ENCODE results near the gene CASZ1. TPM values are rescaled to one million over a fixed set of nuclear protein-coding genes. Genes with fewer than 3 reads are reported as not detected.

CASZ1 gene
- total RNA-seq, 6 experiments from 2014 or later = 0.14 to 0.67 (median 0.43) TPM

DNA sequence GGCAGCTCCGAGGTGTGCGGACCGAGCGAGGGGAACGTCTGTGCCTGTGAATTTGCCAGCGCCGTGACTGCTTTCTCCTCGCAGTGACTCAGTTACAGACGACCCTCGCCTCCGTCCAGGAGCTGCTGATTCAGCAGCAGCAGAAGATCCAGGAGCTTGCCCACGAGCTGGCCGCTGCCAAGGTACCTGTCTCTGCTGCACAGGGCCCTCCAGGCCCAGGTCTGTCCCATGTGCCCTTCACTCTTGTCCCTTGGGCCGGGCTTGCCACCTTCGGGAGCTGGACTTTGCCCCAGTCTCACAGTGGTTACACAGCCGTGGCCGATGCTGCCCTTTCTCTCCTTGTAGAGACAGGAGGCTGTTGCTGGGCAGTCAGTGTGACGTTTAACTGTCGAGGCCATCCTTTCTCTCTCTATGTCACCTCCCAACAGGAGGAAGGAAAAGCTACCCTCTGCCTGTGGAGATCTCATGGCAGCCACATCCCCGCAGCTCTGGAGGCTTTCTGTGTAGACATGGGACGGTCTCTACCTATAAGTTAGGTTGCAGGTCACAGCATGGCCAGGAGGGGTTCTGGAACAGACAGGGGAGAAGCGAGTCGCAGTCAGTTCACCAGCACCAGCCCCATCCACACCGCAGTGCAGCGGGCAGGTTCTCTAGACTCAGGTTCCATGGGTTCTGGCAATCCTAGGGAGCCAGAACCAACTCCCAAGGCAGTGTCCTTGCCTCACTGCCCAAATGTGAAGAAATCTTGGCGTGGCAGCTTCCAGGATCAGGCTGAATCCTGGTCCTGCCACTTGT lies 172.0 kb downstream of the CASZ1 start:
- no peak for DNase-seq
- H3K4me3 Mint-ChIP-seq = no peak overlapping the region
- no peak overlapping the region; the same call in 1 of the 2 replicates for H3K27ac Mint-ChIP-seq
- no peaks in the 10 kb centered on the region for H3K36me3 Mint-ChIP-seq (ENCODE audit: low read depth)
- no peaks in the 10 kb centered on the region for H3K9me3 Mint-ChIP-seq
- H3K4me1 Mint-ChIP-seq (ENCODE audit: low read depth) = no peaks in the 10 kb centered on the region
- TF ChIP-seq, protein P1, sequence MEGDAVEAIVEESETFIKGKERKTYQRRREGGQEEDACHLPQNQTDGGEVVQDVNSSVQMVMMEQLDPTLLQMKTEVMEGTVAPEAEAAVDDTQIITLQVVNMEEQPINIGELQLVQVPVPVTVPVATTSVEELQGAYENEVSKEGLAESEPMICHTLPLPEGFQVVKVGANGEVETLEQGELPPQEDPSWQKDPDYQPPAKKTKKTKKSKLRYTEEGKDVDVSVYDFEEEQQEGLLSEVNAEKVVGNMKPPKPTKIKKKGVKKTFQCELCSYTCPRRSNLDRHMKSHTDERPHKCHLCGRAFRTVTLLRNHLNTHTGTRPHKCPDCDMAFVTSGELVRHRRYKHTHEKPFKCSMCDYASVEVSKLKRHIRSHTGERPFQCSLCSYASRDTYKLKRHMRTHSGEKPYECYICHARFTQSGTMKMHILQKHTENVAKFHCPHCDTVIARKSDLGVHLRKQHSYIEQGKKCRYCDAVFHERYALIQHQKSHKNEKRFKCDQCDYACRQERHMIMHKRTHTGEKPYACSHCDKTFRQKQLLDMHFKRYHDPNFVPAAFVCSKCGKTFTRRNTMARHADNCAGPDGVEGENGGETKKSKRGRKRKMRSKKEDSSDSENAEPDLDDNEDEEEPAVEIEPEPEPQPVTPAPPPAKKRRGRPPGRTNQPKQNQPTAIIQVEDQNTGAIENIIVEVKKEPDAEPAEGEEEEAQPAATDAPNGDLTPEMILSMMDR (IDR thresholded peaks at IDR 0.05) = no peak
- H3K27me3 Mint-ChIP-seq (ENCODE audit: insufficient read depth) = no peaks in the 10 kb centered on the region; the same call in none of the 2 replicates

DNA sequence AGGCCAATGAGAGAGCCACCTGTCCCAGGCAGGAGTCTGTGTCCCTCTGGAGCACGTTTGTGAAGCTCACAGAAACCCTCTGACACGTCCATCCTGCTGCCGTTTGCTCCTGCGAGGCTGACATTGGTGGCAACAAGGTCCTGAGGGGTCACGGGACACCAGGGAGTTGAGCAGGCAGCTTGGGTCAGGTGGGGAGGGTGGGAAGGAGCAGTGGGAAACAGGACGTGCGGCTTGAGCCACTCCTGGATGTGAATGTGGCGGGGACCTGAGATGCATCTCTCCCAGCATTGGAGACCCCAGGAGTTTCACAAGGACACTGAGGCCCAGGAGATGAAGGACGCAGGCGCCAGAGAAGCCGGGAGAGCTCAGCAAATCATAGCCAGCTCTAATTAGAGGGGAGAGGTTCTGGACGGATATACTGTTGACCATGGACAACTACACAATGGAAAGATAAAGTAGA lies 172.7 kb downstream of the CASZ1 start:
- Mint-ChIP-seq H3K36me3 (ENCODE audit: low read depth) (no peaks in the 10 kb centered on the region), H3K27ac (no peak overlapping the region), H3K27me3 (ENCODE audit: insufficient read depth) (no peaks in the 10 kb centered on the region; the same call in none of the 2 replicates), H3K9me3 (no peaks in the 10 kb centered on the region), H3K4me1 (ENCODE audit: low read depth) (no peaks in the 10 kb centered on the region), H3K4me3 (no peak overlapping the region)
- DNase-seq = no peak
- TF ChIP-seq, protein P1 (IDR thresholded peaks at IDR 0.05) = no peak

DNA sequence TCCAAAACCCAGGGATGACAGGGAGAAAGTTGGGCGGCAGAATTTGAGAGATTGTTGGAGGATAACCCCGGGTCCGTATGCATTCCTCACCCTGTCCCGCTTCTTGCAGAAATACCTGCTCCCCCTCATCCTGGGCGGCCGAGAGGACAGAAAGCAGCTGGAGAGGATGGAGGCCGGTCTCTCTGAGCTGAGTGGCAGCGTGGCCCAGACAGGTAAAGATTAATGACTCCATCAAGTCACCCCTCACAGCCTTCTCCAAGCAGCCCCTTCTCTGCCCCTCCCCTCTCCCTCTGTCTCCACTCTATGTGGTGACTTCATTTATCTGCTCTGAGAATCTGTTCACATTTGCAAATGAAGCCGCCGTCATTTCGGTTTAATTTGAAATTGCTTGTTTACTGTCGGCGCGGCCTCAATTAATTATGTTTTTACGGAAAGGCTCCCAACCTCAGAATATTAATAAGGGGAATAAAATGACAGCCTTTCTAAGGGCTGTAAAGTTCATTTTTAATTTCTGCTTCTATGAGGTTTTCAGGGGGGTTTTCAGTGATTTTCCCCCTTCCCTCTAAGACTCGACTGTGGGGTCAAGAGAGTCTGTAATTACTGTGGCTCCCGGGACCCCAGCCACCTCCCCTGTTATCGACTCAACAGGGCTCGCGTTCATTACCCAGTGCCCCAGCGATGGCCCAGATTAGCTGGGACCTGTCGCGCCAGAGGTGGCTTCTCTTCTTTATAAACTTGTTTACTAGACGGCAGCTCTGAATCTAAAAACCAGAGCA lies 173.3 kb downstream of the CASZ1 start:
- DNase-seq = no peak
- H3K27ac Mint-ChIP-seq = no peak overlapping the region
- H3K9me3 Mint-ChIP-seq = no peaks in the 10 kb centered on the region
- TF ChIP-seq, protein P1 (IDR thresholded peaks at IDR 0.05) = no peak
- H3K4me3 Mint-ChIP-seq = no peak overlapping the region
- H3K4me1 Mint-ChIP-seq (ENCODE audit: low read depth) = no peaks in the 10 kb centered on the region
- no peaks in the 10 kb centered on the region; the same call in none of the 2 replicates for H3K27me3 Mint-ChIP-seq (ENCODE audit: insufficient read depth)
- H3K36me3 Mint-ChIP-seq (ENCODE audit: low read depth) = no peaks in the 10 kb centered on the region

DNA sequence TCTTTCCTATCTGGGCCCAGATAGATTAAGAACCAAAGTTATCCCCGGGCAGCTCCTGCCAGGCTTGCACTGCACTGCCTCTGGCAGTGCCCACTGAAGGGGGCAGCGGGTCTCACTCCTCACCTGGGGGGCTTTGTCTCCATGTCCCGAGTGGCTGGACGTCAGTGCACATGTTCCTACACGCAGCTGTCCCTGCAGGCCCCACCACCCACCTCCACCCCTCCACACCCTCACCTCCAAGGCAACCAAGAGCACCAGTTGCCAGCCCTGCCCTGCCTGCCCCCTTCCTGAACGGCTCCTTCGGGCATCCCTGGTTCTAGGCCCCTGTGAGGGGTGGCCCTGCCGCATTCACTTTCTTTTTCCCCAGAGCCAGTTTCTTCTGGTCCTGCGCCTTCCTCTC lies 174.5 kb downstream of the CASZ1 start:
- no peak for DNase-seq
- H3K4me1 Mint-ChIP-seq (ENCODE audit: low read depth) = no peaks in the 10 kb centered on the region
- no peaks in the 10 kb centered on the region for H3K36me3 Mint-ChIP-seq (ENCODE audit: low read depth)
- no peaks in the 10 kb centered on the region for H3K9me3 Mint-ChIP-seq
- no peaks in the 10 kb centered on the region; the same call in none of the 2 replicates for H3K27me3 Mint-ChIP-seq (ENCODE audit: insufficient read depth)
- TF ChIP-seq, protein P1 (IDR thresholded peaks at IDR 0.05) = no peak
- H3K4me3 Mint-ChIP-seq = no peak overlapping the region
- no peak overlapping the region for H3K27ac Mint-ChIP-seq

DNA sequence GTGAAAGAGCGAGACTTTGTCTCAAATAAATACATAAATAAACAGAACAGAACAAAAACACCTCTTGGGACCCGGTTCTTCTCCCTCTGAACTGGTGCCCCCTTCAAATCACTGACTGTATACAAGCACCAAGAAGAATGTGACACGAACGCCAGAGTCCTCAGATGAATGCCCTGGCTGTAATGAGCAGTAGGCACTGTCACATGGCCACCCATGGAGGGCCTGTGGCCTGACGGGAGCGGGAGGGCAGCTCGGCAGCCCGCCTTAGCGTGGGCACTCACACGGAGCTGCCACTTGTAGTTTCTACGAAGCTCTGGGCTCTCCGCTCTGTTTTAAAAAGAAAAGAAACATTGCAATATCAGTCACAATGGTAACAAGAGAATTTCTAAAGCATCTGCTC lies 175.7 kb downstream of the CASZ1 start:
- H3K27me3 Mint-ChIP-seq (ENCODE audit: insufficient read depth) = no peaks in the 10 kb centered on the region; the same call in none of the 2 replicates
- TF ChIP-seq, protein P1 (IDR thresholded peaks at IDR 0.05) = no peak
- H3K9me3 Mint-ChIP-seq = no peaks in the 10 kb centered on the region
- DNase-seq = no peak
- no peak overlapping the region for H3K4me3 Mint-ChIP-seq
- H3K36me3 Mint-ChIP-seq (ENCODE audit: low read depth) = no peaks in the 10 kb centered on the region
- no peaks in the 10 kb centered on the region for H3K4me1 Mint-ChIP-seq (ENCODE audit: low read depth)
- H3K27ac Mint-ChIP-seq = no peak overlapping the region
